ENCODE measurements around the gene LSM6.

DNA sequence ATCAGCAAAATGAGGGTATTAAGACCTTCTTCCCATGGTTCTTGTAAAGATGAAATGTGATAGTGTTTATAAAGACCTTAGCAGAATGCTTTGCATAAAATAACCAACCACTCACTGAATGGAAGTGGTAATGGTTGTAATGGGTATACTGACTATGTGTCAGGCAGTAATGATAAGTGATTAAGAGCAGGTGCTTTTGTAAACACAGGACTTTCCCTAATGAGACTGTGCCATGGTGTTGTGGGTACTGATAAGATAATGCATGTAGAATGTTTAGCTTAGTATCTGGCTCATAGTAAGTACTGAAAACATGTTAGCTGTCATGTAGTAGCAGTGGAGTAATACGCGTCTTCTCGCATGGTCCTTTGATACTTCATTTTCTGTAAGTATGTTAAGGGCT lies 6.9 kb downstream of the LSM6 start:
- TF ChIP-seq, protein P1, sequence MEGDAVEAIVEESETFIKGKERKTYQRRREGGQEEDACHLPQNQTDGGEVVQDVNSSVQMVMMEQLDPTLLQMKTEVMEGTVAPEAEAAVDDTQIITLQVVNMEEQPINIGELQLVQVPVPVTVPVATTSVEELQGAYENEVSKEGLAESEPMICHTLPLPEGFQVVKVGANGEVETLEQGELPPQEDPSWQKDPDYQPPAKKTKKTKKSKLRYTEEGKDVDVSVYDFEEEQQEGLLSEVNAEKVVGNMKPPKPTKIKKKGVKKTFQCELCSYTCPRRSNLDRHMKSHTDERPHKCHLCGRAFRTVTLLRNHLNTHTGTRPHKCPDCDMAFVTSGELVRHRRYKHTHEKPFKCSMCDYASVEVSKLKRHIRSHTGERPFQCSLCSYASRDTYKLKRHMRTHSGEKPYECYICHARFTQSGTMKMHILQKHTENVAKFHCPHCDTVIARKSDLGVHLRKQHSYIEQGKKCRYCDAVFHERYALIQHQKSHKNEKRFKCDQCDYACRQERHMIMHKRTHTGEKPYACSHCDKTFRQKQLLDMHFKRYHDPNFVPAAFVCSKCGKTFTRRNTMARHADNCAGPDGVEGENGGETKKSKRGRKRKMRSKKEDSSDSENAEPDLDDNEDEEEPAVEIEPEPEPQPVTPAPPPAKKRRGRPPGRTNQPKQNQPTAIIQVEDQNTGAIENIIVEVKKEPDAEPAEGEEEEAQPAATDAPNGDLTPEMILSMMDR (IDR thresholded peaks at IDR 0.05), result no peak
- TF ChIP-seq POLR2A (IDR thresholded peaks at IDR 0.05), result no peak

Measured in lower leg skin (tissue), 3 donors.